Measurements from ENCODE around the gene SLC6A3.

Gene SLC6A3

GRCh38 chr5:1368236-1368635 is 77.0 kb downstream of the SLC6A3 start:
- no peak for DNase-seq (ENCODE audit: extremely low read depth, low read depth)

GRCh38 chr5:1367149-1367548 is 78.1 kb downstream of the SLC6A3 start:
- TF ChIP-seq CTCF (IDR thresholded peaks at IDR 0.05; ENCODE audit: low read depth, low read length) = no peak
- DNase-seq (ENCODE audit: extremely low read depth, low read depth) = no peak

More at GRCh38 chr5:1368236-1368635, 77.0 kb downstream of the SLC6A3 start:
- TF ChIP-seq CTCF (IDR thresholded peaks at IDR 0.05; ENCODE audit: low read depth, low read length) = no peak

GRCh38 chr5:1366514-1366913 is 78.7 kb downstream of the SLC6A3 start:
- DNase-seq (ENCODE audit: extremely low read depth, low read depth) = no peak
- TF ChIP-seq CTCF (IDR thresholded peaks at IDR 0.05; ENCODE audit: low read depth, low read length) = no peak

DNA sequence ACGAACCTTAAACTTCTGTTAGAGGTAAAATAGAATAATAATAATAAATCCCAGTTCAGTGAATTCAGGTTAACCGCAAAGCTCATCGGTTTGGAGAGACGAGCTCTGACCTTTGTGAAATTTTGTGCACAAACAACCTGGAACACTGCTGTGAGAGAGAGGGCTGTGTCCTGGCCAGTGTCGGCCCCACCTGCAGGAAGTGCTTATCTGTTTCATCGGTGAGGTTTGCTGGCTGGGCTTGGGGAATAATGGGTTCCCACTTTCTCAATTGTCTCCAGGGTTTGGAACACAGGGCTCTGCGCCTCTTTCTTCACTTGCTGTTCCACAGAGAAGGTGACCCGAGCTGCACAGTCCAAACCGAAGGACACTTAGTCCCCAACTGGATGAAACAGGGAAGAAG is 81.0 kb downstream of the SLC6A3 start:
- no peak for TF ChIP-seq CTCF (IDR thresholded peaks at IDR 0.05; ENCODE audit: low read depth, low read length)
- no peak for DNase-seq (ENCODE audit: extremely low read depth, low read depth)

- no peak for TF ChIP-seq CTCF (IDR thresholded peaks at IDR 0.05; ENCODE audit: low read depth, low read length)
- DNase-seq (ENCODE audit: extremely low read depth, low read depth) = no peak
Observed at GRCh38 chr5:1363581-1363980, 81.7 kb downstream of the SLC6A3 start.

- TF ChIP-seq CTCF (IDR thresholded peaks at IDR 0.05; ENCODE audit: low read depth, low read length) = no peak
- DNase-seq (ENCODE audit: extremely low read depth, low read depth) = no peak
Observed at GRCh38 chr5:1363160-1363559, 82.1 kb downstream of the SLC6A3 start.

DNA sequence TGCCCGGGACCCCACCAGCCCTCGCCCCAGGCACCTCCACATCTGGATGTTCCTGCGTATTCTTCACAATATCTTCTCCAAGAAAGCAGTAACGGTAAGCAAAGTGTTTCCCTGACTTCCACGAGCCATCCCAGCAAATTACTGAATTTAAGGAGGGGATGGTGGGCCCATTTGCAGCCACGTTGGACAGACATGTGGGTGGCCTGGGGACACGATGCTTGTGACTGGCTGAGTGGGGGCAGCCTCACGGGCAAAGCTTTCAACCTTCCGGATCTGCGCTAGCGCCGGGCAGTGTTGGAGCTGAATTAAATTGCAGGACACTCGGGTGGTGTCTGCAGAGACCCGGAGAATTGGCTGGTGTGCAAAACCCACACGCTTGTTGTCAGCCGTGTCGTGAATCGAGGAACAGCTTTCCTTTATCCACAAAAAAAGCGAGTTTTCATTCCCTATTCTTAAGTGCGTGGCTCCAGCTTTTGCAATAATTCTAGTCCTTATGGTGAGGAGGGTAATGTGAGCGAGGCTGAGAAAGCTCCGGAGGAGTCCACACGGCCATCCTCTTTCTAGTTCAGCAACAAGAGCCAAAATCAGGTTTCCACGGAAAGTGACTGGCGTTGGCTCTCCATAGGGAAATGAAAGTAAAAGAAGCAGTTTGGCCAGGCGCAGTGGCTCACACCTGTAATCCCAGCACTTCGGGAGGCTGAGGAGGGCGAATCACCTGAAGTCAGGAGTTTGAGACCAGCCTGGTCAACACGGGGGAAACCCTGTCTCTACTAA is 82.8 kb downstream of the SLC6A3 start:
- no peak for DNase-seq (ENCODE audit: extremely low read depth, low read depth)
- no peak for TF ChIP-seq CTCF (IDR thresholded peaks at IDR 0.05; ENCODE audit: low read depth, low read length)

All from AG09319 (cell line).